GM12874 (cell line): ENCODE measurements around the gene TLL2.

Experiments
- TF ChIP-seq, protein P1 (sequence below): IDR thresholded peaks from 2 replicates; pipeline ENCODE4 v1.5.1; 2011; ENCODE audit warnings: low read depth, mild to moderate bottlenecking, control low read depth, low read length, moderate library complexity; ENCODE audit not compliant: insufficient read depth

TLL2 gene

DNA sequence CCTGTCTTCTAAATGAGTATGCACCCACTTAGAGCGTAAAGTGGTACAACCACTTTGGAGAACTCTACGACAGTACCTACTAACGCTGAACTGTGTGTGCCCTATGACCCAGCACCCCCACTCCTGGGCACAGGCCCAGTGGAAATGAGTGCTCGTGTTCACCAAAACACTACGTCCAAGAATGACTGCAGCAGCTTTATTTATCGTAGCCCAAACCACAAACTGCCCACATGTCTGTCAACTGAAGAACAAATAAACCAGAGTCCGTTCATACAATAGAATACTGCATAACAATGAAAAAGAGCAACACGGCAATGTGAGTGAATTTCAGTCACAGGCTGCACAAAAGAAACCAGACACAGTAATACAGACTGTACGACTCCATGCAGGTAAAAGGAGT lies 35.4 kb downstream of the TLL2 start:
- TF ChIP-seq, protein P1, sequence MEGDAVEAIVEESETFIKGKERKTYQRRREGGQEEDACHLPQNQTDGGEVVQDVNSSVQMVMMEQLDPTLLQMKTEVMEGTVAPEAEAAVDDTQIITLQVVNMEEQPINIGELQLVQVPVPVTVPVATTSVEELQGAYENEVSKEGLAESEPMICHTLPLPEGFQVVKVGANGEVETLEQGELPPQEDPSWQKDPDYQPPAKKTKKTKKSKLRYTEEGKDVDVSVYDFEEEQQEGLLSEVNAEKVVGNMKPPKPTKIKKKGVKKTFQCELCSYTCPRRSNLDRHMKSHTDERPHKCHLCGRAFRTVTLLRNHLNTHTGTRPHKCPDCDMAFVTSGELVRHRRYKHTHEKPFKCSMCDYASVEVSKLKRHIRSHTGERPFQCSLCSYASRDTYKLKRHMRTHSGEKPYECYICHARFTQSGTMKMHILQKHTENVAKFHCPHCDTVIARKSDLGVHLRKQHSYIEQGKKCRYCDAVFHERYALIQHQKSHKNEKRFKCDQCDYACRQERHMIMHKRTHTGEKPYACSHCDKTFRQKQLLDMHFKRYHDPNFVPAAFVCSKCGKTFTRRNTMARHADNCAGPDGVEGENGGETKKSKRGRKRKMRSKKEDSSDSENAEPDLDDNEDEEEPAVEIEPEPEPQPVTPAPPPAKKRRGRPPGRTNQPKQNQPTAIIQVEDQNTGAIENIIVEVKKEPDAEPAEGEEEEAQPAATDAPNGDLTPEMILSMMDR: no peak

DNA sequence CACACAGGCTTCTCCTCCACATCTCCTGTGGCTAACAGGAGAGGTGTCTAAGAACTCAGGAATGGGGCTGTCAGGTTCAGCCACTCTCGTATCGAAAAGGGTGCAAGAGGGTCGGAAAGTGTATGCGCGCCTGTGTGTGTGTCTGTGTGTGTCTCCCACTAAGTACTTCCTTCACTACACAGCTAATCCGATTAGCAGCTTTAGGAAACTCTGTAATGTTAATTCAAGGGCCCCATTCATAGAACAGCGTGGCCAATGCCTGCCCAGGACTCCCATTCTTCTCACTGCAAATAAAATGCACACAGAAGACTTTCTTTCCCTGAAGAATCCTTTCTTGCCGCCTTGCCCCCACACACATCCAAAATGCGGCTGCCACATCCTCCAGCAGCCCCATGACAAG lies 39.9 kb downstream of the TLL2 start:
- TF ChIP-seq, protein P1: no peak

DNA sequence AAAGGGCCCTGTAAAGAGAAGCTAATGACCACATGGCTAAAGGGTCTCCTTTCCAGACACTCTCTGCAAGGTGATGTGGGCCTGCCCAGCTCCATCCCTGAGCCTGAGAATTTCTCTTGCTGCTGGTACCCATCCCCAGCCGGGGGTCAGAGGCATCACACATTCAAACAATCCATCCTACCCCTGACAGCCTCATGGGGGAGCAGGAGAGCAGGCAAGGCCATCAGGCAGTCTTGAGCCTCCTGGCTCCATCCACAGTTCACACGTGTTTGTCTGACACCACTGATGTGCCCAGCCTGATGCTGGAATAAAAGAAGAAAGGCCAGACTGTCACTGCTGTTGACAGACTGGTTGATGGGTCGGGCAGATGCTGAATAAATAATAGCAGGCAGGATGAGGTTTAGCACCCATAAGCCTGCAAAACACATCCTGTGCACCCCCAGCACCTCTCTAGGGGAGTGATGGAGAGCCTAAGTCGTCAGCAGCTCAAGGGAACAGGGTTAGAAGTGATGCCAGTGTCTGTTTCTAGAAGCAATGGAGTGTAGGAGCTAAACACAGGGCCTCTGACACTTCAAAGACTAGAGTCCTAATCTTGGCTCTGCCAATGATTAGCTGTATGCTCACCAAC lies 43.5 kb downstream of the TLL2 start:
- TF ChIP-seq, protein P1: peak; percentile 79

DNA sequence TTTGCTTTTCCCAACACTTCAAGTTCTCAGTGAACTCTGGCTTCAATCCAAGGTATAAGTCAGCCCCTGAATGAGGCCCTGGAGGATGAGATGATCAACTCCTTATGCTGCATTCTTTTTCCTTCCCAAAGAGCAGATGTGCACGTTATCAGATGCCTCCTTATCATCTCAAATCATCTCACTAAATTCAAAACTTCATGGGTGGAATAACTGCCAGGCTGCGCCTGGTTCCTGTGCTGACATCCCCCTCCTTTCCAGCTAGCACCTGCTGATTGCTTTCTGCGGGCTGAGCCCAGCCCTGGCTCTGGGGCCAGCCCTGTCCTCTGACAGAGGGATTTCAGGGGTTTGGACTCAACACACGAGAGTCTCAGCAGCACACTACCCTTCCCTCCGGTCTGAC lies 44.9 kb downstream of the TLL2 start:
- TF ChIP-seq, protein P1: no peak

DNA sequence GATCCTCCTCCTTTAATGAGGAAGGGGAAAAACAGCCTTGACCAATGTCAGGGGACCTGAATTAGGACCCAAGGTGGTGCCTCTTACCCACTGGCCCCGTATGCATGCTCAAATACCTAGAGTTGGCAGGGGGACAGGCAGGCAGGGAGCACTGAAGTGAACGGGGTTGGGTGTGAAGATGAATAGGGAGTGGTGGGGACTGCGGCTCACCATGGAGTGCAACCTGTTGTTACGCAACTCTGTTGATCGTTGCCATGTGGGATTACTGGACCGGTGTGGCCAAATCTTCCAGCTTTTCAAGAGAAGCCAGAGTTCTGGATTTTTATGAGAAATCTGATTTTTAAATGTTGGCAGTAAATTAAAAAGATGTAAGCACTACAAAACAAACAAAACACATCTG lies 48.1 kb downstream of the TLL2 start:
- TF ChIP-seq, protein P1: no peak

DNA sequence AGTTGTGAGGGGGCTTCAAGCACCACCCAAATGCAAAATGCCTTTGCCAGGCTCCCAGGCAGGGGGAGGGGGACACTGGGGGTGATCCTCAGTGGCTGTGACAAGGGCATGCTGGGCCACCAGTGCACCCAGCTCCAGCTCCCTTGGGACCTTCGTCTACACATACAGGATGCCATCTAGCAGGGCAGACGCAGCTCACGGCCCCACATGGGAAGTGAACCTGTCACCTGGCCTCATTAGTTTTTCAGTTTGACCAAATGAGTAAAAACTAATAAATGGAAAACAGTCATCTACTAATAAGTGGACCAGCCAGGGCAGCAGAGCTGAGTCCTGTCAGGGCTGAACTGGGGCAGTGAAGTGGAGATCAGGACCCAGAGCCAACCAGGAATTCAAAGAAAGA lies 50.2 kb downstream of the TLL2 start:
- TF ChIP-seq, protein P1: no peak

DNA sequence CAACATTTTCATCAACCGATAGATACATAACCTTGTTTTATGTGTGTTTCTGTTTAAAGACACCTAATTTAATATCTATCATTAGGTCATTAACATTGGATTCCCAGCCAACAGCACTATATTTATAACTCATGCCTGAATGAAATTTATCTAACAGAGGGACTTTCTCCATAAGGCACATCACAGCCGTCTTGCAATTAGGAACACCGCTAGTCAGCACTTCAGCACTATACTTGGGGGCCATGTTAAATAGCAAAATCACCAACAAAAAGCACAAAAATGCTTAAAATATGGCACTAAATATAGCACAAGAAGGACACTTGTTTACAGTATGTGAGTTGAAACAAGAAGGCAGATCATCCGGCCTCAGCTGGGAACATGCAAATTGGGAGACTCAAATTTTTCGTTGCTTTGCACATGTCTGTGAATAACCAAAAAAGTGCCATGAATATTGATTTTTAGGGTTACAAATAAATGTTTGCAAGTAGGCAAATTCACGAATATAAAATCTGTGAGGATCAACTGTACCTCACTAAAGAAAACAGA lies 51.0 kb downstream of the TLL2 start:
- TF ChIP-seq, protein P1: no peak
